ENCODE measurements around the gene TOB1.

Gene TOB1

GRCh38 chr17:50825188-50825587 lies 41.0 kb downstream of the TOB1 start:
- peaks cover 0 to 26% (median 20%) of the 10 kb centered on the region in 11 experiments; a peak in 17 of 22 replicates for H3K27me3 ChIP-seq
- TF ChIP-seq Cebpa-rat (IDR thresholded peaks at IDR 0.05), result no peak
- H3K36me3 ChIP-seq, result no peaks in the 10 kb centered on the region
- H3K27ac ChIP-seq, result no peak overlapping the region
- no peak overlapping the region for H3K4me2 ChIP-seq
- H4K20me1 ChIP-seq, result no peaks in the 10 kb centered on the region
- H3K4me3 ChIP-seq, result no peak overlapping the region
- peaks cover 0 to 14% (median 5%) of the 10 kb centered on the region in 11 experiments; a peak in 8 of 22 replicates for H3K9me3 ChIP-seq (replicated peaks in 1 of 11)
- H3K9ac ChIP-seq, result no peak overlapping the region
- peaks cover 0 to 19% (median 5%) of the 10 kb centered on the region in 10 experiments; a peak in 9 of 20 replicates for H3K4me1 ChIP-seq

DNA sequence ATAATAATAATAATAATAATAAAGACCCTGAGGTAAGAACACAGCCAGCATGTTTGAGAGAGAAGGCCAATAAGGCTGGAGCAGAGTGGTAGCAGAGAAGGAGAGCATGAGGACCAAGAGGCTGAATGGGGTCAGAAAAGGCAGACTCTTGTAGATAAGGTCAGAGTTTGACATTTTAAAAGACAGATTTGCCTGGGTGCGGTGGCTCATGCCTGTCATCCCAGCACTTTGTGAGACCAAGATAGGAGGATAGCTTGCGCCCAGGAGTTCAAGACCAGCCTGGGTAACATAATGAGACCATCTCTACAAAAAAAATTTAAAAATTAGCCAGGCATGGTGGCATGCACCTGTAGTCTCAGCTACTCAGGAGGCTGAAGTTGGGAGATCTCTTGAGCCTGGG lies 41.7 kb downstream of the TOB1 start:
- H3K4me1 ChIP-seq, result peaks cover 0 to 14% (median 4%) of the 10 kb centered on the region in 10 experiments; a peak in 9 of 20 replicates
- H3K36me3 ChIP-seq, result no peaks in the 10 kb centered on the region
- H3K4me2 ChIP-seq, result no peak overlapping the region
- peaks cover 0 to 19% (median 13%) of the 10 kb centered on the region in 11 experiments; a peak in 16 of 22 replicates for H3K27me3 ChIP-seq
- H3K9ac ChIP-seq, result no peak overlapping the region
- no peaks in the 10 kb centered on the region; a peak in 1 of 22 replicates for H4K20me1 ChIP-seq
- H3K4me3 ChIP-seq, result no peak overlapping the region
- H3K27ac ChIP-seq, result no peak overlapping the region
- no peak for TF ChIP-seq Cebpa-rat (IDR thresholded peaks at IDR 0.05)
- H3K9me3 ChIP-seq (replicated peaks in 1 of 11), result peaks cover 0 to 14% (median 5%) of the 10 kb centered on the region in 11 experiments; a peak in 8 of 22 replicates

- Histone ChIP-seq H3K9me3 (replicated peaks in 1 of 11) (peaks cover 0 to 14% (median 5%) of the 10 kb centered on the region in 11 experiments; a peak in 8 of 22 replicates), H3K27ac (no peak overlapping the region), H3K4me2 (no peak overlapping the region), H3K4me1 (peaks cover 5 to 15% (median 7%) of the 10 kb centered on the region in 10 experiments; a peak in 11 of 20 replicates), H3K4me3 (no peak overlapping the region), H3K9ac (no peak overlapping the region), H4K20me1 (no peaks in the 10 kb centered on the region; a peak in 1 of 22 replicates), H3K27me3 (no peaks in the 10 kb centered on the region), H3K36me3 (no peaks in the 10 kb centered on the region)
- no peak for TF ChIP-seq Cebpa-rat (IDR thresholded peaks at IDR 0.05)
Measured at GRCh38 chr17:50822550-50822949, 43.6 kb downstream of the TOB1 start.

DNA sequence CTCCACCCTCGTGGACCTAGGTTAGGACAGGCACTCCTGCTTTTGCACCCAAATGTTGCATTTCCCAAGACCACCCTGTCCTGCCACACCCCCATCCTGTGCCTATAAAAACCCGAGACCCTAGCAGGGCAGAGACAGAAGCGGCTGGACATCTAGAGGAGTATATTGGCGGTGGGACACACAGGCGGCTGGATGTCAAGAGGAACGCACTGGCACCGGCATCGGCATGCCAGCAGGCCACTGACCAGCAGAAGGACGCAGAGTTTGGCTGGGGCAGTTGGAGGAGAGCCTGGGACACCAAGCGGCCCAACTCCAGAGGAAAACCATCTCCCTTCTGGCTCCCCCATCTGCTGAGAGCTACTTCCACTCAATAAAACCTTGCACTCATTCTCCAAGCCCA lies 45.5 kb downstream of the TOB1 start:
- TF ChIP-seq Cebpa-rat (IDR thresholded peaks at IDR 0.05), result no peak
- H3K4me3 ChIP-seq, result no peak overlapping the region
- H3K4me2 ChIP-seq, result no peak overlapping the region
- no peaks in the 10 kb centered on the region for H3K27me3 ChIP-seq
- H3K36me3 ChIP-seq, result no peaks in the 10 kb centered on the region
- peaks cover 0 to 14% (median 5%) of the 10 kb centered on the region in 11 experiments; a peak in 8 of 22 replicates for H3K9me3 ChIP-seq (replicated peaks in 1 of 11)
- H4K20me1 ChIP-seq, result no peaks in the 10 kb centered on the region; a peak in 1 of 22 replicates
- H3K4me1 ChIP-seq, result peaks cover 5 to 20% (median 10%) of the 10 kb centered on the region in 10 experiments; a peak in 15 of 20 replicates
- no peak overlapping the region for H3K27ac ChIP-seq
- H3K9ac ChIP-seq, result no peak overlapping the region

DNA sequence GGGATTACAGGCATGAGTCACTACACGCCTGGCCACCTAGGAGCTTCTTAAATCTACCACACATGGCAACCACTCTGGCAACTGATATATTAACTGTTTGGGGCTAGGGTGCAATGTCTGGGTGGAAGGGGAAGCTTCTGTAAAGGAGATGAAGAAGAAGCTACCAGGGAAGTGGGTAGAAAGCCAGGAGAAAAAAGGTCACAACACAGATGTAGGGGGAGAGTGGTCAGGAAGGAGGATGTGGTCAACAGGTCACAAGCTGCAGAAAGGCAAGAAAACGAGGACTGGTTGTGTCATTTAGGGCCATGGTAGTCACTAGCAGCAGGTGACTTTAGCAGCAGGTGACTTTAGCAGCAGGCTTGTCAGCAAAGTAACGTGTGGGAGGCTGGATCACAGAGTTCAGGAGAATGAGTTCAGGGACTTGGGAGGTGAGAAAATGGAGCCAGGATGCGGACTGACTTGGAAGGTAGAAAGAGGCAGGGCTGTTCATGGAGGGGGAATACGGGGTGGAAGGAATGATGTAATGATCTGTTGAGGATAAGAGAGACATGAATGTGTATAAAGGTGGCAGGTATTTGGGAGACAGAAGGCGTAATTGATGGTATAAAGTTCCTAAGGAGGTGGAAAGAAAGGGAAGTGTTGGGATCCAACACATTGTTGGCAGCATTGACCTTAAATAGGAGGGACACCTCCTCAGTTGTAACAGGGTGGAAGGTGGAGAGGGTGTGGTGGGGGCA lies 47.1 kb downstream of the TOB1 start:
- Histone ChIP-seq H4K20me1 (no peaks in the 10 kb centered on the region; a peak in 1 of 22 replicates), H3K27me3 (no peaks in the 10 kb centered on the region), H3K4me2 (peak overlapping the region in 1 of 11 experiments; percentile 10; a peak in 1 of 22 replicates), H3K9ac (no peak overlapping the region), H3K27ac (no peak overlapping the region), H3K4me1 (peaks cover 5 to 24% (median 13%) of the 10 kb centered on the region in 10 experiments; a peak in 15 of 20 replicates), H3K4me3 (no peak overlapping the region), H3K36me3 (no peaks in the 10 kb centered on the region), H3K9me3 (replicated peaks in 1 of 11) (peaks cover 0 to 14% (median 0%) of the 10 kb centered on the region in 11 experiments; a peak in 3 of 22 replicates)
- no peak for TF ChIP-seq Cebpa-rat (IDR thresholded peaks at IDR 0.05)

DNA sequence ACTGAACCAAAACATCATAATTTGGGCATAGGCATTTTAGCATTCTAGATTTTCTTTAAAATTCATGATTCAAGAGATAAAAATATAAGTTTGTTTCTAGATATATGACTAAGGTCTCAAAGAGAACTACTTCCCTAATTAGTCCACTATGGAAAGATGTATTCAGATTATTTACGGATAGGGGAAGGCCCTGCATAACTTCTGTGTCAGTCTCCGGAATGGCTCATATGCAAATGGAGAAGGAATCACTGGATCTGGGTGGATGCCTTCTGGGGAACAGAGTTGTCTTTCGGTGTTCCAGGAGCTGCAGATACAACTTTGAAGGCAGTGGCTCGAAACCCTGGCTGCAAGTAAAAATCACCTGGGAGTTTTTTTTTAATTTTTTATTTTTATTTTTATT lies 47.9 kb downstream of the TOB1 start:
- Histone ChIP-seq H3K4me2 (peak overlapping the region in 3 of 11 experiments; percentile 15 to 20 (median 20); a peak in 1 of 22 replicates), H3K9ac (no peak overlapping the region)

DNA sequence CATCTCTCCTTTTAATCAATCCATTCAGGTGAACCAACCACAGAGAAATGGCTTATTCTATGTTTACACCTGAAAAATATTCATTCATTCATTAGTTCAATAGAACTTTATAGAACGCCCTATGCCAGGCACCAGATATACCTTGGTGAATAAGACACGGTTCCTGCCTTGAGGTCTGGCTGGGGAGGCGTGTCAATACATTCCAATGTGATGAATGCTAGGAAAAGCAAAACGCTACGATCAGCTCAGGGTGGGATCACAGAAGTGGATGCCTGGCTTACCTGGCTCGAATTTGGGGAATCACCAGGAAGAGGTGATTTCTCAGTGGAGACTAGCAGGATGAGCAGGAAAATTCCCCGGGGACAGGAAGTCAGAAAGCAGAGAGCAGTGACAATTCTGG lies 48.3 kb downstream of the TOB1 start:
- peak overlapping the region in 3 of 11 experiments; percentile 15 to 20 (median 20); a peak in 2 of 22 replicates for H3K4me2 ChIP-seq
- H3K9ac ChIP-seq, result no peak overlapping the region
- no peak for TF ChIP-seq Cebpa-rat (IDR thresholded peaks at IDR 0.05)
- no peak overlapping the region for H3K4me3 ChIP-seq
- H4K20me1 ChIP-seq, result no peaks in the 10 kb centered on the region; a peak in 1 of 22 replicates
- H3K27ac ChIP-seq, result no peak overlapping the region
- peaks cover 5 to 24% (median 13%) of the 10 kb centered on the region in 10 experiments; a peak in 15 of 20 replicates for H3K4me1 ChIP-seq
- H3K27me3 ChIP-seq, result no peaks in the 10 kb centered on the region
- H3K9me3 ChIP-seq (replicated peaks in 1 of 11), result peaks cover 0 to 7% (median 0%) of the 10 kb centered on the region in 11 experiments; a peak in 1 of 22 replicates
- H3K36me3 ChIP-seq, result no peaks in the 10 kb centered on the region

More for the DNA sequence above, 47.9 kb downstream of the TOB1 start:
- no peak overlapping the region for H3K4me3 ChIP-seq
- no peaks in the 10 kb centered on the region for H3K36me3 ChIP-seq
- H3K27ac ChIP-seq, result no peak overlapping the region
- no peak for TF ChIP-seq Cebpa-rat (IDR thresholded peaks at IDR 0.05)
- no peaks in the 10 kb centered on the region for H3K27me3 ChIP-seq
- H3K4me1 ChIP-seq, result peaks cover 5 to 24% (median 13%) of the 10 kb centered on the region in 10 experiments; a peak in 15 of 20 replicates
- H4K20me1 ChIP-seq, result no peaks in the 10 kb centered on the region; a peak in 1 of 22 replicates
- peaks cover 0 to 9% (median 0%) of the 10 kb centered on the region in 11 experiments; a peak in 2 of 22 replicates for H3K9me3 ChIP-seq (replicated peaks in 1 of 11)

DNA sequence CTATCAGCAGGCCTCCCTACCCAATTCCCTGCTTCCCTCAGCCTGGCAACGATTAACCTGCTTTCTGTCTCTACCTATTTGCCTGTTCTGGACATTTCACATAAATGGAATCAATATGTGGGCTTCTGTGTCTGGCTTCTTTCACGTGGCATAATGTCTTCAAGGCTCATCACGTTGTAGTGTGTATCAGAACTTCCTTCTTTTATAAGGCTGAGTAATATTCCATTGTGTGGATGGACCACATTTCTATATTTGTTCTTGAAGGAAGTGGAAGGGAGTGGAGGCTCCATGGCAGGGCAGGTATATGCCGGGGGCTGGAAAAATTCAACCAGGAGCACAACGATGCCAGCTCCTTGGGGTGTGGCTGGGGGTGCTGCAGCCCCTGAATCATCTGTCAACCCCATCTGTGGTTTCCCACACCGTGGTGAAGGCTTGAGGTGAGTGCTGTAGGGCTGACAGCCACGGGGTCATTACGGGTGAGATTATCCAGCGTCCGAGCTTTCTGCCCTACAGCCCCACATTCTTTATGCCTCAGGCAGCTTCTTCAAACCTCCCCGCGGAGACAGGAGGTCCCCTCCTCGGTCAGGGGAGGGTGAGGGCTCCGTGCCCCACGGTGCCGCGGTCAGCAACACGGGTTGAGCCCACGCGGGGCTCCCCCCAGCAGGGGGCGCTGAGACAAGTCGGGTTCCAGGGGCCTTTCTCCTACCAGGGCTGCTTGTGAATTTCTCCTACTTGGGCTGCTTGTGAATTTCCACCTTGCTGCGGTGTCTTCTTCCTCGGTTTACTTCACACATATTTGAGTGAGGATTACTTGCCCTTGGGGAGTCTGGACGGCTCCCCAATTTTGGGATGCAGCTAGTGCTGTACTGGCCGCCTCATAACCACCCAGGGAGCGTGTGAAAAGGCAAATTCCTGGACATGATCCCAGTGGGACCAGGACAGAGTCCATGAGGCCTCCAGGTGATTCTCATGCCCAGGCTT lies 49.1 kb downstream of the TOB1 start:
- Histone ChIP-seq H3K4me2 (peak overlapping the region in 2 of 11 experiments; percentile 2 to 23; a peak in 1 of 22 replicates), H3K4me1 (peaks cover 5 to 24% (median 13%) of the 10 kb centered on the region in 10 experiments; a peak in 15 of 20 replicates)

More for the DNA sequence above, 49.1 kb downstream of the TOB1 start:
- Histone ChIP-seq H3K27me3 (no peaks in the 10 kb centered on the region), H3K9me3 (replicated peaks in 1 of 11) (0 out of 22 replicates have a peak, but pooled peaks cover 0 to 7% (median 0%) of the 10 kb centered on the region in 11 experiments), H3K9ac (no peak overlapping the region), H3K27ac (no peak overlapping the region), H3K4me3 (no peak overlapping the region), H4K20me1 (no peaks in the 10 kb centered on the region; a peak in 1 of 22 replicates), H3K36me3 (no peaks in the 10 kb centered on the region)
- no peak for TF ChIP-seq Cebpa-rat (IDR thresholded peaks at IDR 0.05)
